HG03571 (cell line): ENCODE measurements around the gene AXIN1.
"Not testable (repeated sequence)": the region's sequence is repeated elsewhere in the genome, so short reads cannot be mapped to it uniquely, and the experiment has no call there.

Source experiments
- ATAC-seq: cut with Tn5 transposase; IDR thresholded peaks from one replicate; pipeline ENCODE4 v1.9.1; 2021; ENCODE audit not compliant: unreplicated experiment

AXIN1 gene

DNA sequence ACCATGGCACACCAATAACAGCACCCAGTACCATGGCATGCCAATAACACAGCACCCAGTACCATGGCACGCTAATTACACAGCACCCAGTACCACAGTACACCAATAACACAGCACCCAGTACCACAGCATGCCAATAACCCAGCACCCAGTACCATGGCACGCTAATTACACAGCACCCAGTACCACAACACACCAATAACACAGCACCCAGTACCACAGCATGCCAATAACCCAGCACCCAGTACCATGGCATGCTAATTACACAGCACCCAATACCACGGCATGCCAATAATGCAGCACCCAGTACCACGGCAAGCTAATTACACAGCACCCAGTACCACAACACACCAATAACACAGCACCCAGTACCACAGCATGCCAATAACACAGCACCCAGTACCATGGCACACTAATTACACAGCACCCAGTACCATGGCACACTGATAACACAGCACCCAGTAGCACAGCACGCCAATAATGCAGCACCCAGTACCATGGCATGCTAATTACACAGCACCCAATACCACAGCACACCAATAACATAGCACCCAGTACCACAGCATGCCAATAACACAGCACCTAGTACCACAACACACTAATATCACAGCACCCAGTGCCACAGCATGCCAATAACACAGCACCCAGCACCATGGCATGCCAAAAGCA is 18.2 kb downstream of the AXIN1 start:
- not testable (repeated sequence) for ATAC-seq

DNA sequence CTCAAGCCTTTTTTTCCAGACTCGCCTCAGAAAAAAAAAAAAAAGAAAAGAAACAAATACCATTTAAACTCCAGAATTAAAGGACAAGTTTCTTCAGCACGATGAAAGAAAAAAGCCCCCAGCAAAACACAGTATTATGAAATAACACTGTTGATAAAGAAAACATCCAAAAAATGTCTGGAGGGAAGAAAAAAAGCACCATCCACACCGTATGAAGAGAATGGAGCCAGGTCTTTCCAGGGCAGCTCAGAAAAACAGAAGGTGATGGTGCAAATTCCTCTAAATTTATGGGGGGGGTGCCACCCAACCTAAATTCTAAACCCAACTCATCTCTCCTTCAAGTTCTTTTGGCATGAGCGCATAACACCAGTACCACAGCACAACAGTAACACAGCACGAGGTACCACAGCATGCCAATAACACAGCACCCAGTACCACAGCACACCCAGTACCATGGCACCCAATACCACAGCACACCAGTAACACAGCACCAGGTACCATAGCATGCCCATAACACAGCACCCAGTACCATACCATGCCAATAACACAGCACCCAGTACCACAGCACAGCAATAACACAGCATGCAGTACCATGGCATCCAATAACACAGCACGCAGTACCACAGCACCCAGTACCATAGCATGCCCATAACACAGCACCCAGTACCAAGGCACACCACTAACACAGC is 19.0 kb downstream of the AXIN1 start:
- no peak for ATAC-seq

DNA sequence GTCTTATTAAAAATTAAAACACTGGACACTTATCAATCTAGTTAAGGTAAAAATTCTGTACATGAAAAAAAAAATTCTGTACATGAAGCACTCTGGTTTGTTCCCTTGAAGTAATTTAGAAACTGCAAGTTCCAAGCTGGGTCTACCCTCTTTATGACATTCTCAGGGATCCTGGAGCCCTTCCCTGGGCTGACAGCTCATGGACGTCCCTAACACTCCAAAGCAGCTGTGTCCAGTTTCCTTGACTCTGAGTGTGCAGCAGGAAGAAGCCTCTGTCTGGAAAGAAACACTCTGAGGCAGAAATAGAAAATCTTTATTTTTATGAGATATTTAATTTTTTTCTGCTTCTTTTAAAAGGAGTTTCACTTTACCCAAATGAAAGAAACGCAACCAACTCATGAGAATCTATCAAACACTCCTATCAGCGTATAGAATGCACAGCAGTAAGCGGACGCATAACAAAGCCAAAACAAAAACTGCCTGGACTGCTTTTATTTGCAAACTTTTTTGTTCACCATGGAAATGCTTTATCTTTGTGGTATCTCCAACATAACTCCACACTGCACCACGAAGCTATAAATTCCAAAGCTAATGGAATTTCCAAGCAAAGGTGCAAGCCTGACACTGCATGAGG is 21.2 kb downstream of the AXIN1 start:
- ATAC-seq, result not testable (repeated sequence)

DNA sequence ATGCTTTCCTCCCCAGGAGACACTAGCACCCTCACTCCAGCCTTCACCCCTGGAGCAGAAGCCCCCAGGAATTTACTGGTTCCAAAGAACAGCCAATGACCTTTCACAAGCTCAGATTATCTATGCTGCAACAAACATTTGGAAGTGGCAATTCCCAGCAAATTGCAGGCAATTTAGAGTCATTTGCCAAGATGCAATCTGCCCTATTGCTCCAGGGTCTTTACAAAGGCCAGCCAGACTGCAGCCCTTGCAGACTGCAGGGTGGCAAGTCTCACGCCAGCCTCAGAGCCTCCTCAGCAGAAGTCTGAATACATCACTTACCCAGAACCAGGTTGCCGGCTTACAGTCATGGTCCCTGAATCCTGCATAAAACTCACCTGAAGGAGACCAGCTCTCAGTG is 21.8 kb downstream of the AXIN1 start:
- no peak for ATAC-seq

DNA sequence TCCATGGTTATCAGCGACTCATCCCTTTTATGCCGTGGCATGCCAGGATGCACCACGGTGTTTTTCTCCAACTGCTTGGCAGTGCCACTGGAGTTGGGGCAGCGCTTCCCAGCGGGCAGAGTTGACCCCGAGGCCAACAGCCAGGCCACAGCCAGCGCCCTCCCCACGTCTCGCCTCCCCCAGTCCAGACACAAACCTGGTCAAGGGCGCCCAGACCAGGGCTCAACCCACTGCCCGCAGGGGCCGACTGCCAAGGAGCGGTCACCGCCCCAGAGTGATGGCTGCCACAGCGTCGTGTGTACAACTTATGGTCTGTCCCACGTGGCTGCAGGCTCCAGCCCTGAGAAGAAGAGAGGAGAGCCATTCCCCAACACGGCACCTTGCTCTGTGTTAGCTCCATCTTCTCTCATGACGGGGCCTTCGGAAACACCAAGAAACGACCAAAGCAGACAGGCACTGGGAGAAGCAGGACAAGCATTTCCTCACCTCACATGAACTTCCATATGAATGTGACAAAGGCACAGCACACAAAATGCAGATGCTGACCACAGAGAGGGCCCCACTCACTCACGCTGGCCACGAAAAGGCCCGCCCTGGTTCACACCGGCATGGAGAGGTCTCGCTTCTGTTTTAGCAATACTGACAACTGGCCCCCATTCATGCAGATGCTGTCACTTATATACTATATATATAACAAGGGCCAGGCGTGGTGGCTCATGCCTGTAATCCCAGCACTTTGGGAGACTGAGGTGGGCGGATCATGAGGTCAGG is 27.0 kb downstream of the AXIN1 start:
- no peak for ATAC-seq

DNA sequence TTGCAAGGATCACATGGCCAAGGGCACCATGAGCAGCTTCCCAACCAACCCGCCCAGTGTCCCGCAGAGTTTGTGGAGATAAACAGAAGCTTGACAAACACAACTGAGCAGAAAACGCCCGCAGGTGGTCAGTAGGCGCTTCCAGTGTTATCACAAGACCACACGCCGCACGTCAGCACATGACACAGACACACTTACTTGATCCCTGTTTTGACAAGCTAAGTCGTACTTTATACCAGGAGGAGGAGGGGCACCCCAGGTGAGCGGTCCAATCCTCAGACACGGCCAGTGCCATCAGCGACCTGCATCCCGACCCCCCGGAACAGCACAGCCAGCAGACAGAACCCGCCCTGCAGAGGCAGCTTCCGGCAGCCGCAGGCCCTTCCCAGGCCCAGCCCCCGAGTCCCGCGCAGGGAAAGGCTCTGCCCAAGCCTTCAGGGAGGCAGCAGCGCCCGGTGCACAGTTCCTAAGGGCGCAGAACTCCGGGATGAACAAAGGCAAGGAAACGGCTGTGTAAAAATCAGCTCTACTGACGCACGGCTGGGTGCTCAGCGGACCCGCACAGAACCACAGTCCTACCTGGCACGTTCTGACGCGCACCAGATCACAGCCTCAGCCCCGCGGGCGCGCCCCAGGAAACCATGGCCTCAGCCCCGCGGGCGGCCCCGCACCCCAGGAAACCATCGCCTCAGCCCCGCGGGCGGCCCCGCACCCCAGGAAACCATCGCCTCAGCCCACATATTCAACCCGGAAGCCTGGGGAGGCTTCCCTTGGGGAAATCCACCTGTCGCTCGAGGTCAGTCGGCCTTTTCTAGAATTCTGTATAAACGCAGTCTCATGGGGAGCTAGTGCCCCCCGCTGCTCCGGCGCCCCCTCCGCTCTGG is 27.8 kb downstream of the AXIN1 start:
- ATAC-seq, result no peak

DNA sequence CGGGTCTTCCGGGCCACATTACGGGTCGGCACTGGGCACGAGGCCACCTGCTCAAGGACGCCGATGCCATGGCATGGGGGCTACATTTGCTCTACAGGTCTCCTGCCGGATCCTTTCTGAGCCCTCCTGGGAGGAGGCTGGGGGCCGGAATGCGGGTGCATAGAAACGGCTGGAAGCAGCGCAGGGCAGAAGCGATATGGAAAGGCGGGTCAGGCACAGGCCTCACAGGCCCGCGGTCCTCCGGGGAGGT is 28.4 kb downstream of the AXIN1 start:
- ATAC-seq, result no peak

DNA sequence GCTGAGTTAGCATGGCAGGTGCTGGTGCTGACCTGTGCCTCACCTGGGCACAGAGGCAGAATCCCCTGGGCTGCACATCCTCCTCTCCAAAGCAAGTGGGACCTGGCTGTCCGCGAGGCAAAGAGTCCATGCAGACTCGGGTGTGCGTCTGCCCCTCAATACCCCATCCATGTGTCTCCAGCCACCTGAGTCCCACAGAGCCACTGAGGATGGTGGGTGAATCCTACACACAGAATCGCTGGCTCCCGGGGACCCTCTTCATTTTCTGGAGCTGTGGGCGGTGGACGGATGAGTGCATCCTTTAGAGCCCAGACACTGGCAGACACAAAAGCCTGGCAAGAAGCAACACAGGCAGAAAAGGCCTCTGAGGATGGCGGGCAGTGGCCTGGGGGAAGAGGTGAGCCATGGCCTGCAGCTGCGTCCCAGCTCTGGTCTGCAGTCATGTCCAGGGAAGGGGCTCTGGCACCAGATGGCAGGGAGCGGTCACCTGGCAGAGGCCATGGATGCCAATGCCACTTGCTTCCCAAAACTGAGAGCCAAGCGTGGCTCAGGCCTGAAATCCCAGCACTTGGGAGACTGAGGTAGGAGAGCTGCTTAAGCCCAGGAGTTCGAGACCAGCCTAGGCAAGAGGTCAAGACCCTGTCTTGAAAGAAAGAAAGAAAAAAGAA is 29.9 kb downstream of the AXIN1 start:
- no peak for ATAC-seq

DNA sequence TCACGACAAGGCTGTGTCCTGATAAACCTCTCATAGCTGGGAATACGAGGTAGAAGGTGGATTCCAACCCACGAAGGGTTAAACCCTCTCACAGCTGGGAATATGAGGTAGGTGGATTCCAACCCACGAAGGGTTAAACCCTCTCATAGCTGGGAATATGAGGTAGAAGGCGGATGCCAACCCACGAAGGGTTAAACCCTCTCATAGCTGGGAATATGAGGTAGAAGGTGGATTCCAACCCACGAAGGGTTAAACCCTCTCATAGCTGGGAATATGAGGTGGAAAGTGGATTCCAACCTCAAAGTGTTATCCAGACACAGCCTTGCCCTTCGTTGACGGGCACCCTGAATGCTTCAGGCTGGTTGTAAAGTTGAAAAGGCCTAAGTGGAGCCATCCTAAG is 31.0 kb downstream of the AXIN1 start:
- no peak for ATAC-seq

DNA sequence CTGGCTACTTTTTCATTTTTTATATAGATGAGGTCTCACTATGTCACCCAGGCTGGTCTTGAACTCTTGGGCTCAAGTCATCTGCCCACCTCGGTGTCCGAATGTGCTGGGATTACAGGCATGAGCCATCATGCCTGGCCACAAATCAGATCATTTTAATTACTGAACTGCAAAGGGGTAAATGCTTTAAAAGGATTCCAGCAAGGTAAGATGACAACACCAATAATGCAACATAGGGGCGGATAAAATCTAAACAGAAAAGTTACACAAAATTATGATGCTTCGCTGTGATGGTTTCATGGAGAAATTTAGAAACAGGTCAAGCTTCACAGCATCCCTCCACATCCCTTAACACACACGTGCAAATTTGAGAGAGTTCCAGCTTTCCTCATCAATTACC is 32.3 kb downstream of the AXIN1 start:
- no peak for ATAC-seq

DNA sequence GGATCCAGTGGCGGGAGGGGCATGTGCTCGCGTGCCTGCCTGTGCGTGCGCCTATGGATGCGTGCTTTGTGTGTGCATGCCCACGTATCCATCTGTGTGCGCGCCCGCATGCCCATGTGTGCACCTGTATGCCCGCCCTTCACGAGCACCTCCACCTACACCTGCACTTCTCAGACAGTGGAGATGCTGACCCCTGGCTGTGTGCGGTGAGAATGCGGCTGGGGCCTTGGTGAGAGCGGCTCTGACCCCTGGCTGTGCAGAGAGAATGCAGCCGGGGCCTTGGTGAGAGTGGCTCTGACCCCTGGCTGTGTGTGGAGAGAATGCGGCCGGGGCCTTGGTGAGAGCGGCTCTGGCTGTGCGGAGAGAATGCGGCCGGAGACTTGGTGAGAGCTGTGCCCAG is 33.9 kb downstream of the AXIN1 start:
- no peak for ATAC-seq

DNA sequence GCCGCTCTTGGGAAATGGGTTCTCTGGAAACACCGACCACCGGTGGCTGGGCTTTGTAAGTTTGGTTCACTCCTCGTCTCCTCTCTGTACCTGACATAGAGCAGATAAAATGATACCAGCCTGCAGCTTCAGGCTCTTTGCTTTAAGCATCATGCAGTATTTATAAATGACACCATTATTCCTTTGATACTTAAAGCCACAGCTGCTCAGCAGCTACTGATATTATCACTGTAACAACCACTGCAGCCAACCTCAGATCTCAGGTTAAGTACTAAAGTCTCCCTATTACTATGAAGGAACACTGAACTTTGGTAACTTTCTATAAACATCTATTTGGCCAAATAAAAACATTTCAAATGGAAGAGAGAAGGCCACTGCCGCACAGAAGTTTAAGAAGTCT is 34.9 kb downstream of the AXIN1 start:
- ATAC-seq, result no peak

DNA sequence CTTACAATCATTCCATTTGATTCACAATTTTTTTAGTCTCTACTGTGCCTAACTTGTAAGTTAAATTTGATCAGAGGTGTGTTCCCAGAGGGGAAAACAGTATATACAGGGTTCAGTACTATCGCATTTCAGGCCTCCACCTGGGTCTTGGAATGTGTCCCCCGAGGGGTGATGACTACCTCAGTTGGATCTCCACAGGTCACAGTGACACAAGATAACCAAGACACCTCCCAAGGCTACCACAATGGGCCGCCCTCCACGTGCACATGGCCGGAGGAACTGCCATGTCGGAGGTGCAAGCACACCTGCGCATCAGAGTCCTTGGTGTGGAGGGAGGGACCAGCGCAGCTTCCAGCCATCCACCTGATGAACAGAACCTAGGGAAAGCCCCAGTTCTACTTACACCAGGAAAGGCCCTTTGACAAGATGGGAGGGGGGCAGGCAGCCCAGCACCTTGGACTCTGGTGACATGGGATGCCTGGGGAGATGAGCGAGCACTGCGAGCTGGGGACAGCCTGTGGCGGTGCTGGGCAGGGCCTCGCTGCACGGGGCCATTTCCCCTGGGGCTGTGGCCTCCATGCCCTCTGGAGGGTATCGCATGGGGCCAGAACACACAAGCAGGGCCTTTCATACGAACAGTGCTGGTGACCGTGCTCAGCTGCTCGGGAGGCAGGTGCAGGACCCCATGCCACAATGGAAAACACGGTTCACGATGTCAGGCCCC is 35.6 kb downstream of the AXIN1 start:
- no peak for ATAC-seq

DNA sequence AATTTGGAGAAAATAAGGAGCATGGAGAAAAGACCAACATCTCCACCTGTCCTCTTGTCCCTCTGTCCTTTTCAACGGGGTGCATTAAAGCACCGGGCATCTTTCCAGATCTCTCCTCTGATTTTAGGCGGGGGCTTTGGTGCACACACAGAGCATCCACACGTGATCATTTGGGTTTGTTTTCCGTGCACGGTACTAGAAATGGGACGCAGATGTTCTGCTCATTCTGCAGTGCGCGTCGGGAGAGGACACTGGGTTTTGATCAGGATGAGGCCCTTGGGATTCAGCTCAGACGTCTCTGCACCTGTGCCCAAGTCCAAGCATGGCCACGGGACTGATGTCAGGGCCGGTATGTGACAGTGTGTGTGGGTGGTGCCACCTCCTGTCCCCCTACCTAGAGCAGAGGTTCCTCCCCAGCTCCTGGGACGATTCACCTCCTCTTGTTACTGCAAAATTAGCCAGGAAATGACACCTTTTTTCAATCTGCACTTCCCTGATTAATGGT is 37.7 kb downstream of the AXIN1 start:
- ATAC-seq, result no peak

DNA sequence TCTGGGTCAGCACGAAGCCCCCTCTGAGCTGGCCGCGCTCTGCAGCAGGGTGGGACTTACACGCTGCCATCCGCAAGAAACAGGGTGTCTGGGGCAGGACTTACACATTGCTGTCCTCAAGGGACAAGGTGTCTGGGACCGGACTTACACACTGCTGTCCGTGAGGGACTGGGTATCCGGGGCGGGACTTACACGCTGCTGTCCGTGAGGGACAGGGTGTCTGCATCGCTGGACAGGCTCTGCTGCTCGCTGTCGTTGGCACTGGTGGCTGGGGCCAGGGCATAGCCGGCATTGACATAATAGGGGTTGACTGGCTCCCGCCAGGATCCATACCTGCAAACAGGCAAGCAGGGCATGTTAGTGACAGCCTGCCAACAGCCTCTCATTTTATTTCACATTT is 38.2 kb downstream of the AXIN1 start:
- ATAC-seq, result no peak

DNA sequence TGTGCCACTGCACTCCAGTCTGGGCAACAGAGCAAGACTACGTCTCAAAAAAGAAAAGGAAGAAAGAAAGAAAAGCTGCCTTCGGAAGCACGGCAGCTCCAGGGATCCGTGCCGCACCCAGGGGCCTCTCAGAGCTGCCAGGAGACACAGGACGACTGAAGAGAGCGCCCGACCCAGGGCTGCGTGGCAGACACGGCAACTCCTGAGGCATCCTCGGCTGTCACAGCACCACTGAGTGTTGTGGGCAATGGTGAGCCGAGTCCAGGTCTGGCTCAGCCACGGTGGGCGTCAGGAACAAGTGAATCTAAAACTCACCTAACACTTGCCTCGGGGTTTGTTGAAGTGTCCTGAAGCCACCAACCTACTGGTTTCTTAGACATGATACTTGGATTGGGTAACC is 40.8 kb downstream of the AXIN1 start:
- ATAC-seq, result no peak

DNA sequence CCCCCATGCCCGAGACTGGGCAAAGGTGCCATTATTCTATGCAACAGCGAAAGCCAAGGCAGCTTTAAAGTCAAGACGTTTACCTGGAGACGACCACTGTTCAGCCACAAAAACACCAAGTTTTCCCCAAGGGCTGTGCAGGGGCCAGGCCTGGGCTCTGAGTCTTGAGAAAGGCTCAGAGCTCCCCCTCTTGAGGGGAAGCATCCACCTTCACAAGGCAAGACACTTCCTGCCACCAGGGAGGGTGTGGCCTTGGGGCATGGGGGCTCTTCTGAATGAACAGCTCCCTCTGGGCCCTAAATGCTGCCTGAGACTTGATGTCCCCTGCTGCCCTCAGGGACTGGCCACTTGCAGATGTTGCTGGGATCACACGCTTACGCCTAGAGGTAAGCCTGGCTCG is 43.0 kb downstream of the AXIN1 start:
- ATAC-seq, result no peak

DNA sequence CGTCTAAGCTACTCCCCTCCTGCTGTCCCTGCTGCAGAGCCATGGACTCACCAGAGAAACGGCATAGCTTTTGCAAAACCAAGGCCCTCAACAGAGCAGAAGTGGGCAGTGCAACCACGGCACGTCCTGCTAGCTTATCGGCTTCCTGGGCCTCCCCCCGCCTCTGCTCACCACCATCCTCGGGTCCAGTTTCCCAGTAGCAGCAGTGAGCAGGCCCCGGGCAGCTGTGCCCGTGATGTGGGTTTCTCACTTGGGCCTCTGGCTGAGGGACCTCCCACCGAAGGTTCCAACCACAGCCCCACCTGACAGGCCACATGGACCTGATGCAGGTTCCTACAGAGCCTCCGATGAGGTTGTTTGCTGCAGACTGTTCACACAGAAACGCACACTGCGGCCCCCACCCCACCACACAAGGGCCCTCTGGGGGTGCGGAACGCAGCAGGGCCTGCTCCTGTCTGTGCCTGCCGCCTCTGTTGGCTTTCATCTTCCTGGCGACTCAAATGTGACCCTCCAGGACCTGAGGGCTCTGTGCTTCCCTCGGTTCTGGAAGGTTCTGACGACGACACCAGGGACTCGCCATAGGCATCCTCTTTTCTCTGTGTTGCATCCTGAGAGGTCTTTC is 44.7 kb downstream of the AXIN1 start:
- no peak for ATAC-seq

DNA sequence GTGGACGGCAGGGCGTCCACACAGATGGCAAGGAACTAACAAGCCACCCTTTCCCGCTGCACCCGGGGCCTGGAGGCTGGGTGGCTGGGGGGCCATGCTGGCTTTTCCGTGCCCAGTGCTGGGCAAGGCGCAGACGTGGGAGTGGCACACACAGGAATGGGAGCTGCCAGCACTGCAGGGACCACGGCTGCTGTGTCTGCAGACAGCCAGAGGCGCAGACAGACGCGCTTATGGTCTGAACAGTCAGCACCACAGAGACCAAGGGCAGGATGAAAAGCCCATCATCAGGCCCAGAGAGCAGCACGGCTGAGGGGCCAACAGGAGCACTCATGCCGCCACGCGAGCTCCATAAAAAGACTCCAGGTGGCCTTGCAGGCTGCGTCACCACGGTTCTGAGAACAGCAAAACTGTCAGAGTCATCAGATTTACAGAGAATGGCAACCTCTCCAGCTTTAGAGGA is 45.6 kb downstream of the AXIN1 start:
- ATAC-seq, result no peak
